Panc1 (cell line): ENCODE results near the gene VPS45. TPM values are rescaled to one million over a fixed set of nuclear protein-coding genes. Genes with fewer than 3 reads are reported as not detected.

Source experiments
- ATAC-seq: fragments of 200-7000 bp; cut with Tn5 transposase; 2 replicates; pipeline ENCODE4 v1.9.1; 2020; ENCODE audit warnings: mild to moderate bottlenecking, moderate library complexity
- BruUV-seq: library from RNA; stranded (reverse); fragments of 400-500 nt; replicated peaks from 2 replicates; lab custom pipeline; 2021; lab: Mats Ljungman, UMichigan
- CTCF ChIA-PET: fragments of 300-600 bp; sonication (Branson Sonifier 250); formaldehyde crosslinking; loops from one replicate; lab custom pipeline; 2022; ENCODE audit warnings: antibody characterized with exemption; lab: Charles Lee
- POLR2A ChIA-PET: fragments of 300-600 bp; sonication (Branson Sonifier 250); formaldehyde crosslinking; loops from one replicate; lab custom pipeline; 2022; ENCODE audit warnings: antibody characterized with exemption; lab: Charles Lee
- DNase-seq: peaks from one replicate; pipeline ENCODE4 v3.0.0-alpha.2; 2010; ENCODE audit warnings: low read depth, low spot score
- H3K27ac ChIP-seq: 2 replicates; pipeline ENCODE4 v1.5.1; 2011; ENCODE audit warnings: mild to moderate bottlenecking, low read length, inconsistent platforms
- H3K27me3 ChIP-seq: fragments of 200-500 bp; sonication (Bioruptor generic); 2 replicates; pipeline ENCODE4 v1.6.0; 2014; ENCODE audit warnings: low read length, inconsistent platforms; ENCODE audit not compliant: control insufficient read depth, insufficient read depth
- H3K36me3 ChIP-seq: fragments of 200-500 bp; sonication (Bioruptor generic); 2 replicates; pipeline ENCODE4 v1.5.1; 2014; ENCODE audit warnings: inconsistent platforms, mild to moderate bottlenecking, low read length, moderate library complexity; ENCODE audit not compliant: control insufficient read depth, insufficient read depth
- H3K4me1 ChIP-seq: 2 replicates; pipeline ENCODE4 v1.5.1; 2011; ENCODE audit warnings: inconsistent platforms, mild to moderate bottlenecking, low read length, moderate library complexity; ENCODE audit not compliant: control insufficient read depth, insufficient read depth
- H3K4me3 ChIP-seq, 2 experiments: 2 replicates each; pipeline ENCODE4 v1.5.1; 2011 to 2012; ENCODE audit warnings: low read depth in 2 of 2, low read length in 2 of 2, mild to moderate bottlenecking in 2 of 2, inconsistent platforms in 1 of 2, moderate library complexity in 1 of 2
- H3K9me3 ChIP-seq: fragments of 200-500 bp; sonication (Bioruptor generic); 2 replicates; pipeline ENCODE4 v1.5.1; 2014; ENCODE audit warnings: low read depth, mild to moderate bottlenecking, inconsistent platforms, low read length, moderate library complexity; ENCODE audit not compliant: control insufficient read depth, insufficient read depth
- CTCF ChIP-seq: fragments of 450-650 bp; IDR thresholded peaks from 2 replicates; pipeline ENCODE4 v1.5.1; 2017; ENCODE audit warnings: mild to moderate bottlenecking
- POLR2AphosphoS5 ChIP-seq: IDR thresholded peaks from 2 replicates; pipeline ENCODE4 v1.6.1; 2012; ENCODE audit warnings: mild to moderate bottlenecking, low read depth, low read length, moderate library complexity
- REST ChIP-seq, 2 experiments: IDR thresholded peaks; 2 replicates each; pipeline ENCODE4 v1.6.1; 2011 to 2012; ENCODE audit warnings: low read depth in 2 of 2, control low read depth in 1 of 2, low read length in 1 of 2, mild to moderate bottlenecking in 1 of 2, moderate library complexity in 1 of 2; ENCODE audit not compliant: insufficient read depth in 1 of 2
- SIN3A ChIP-seq: IDR thresholded peaks from 2 replicates; pipeline ENCODE4 v1.6.1; 2012; ENCODE audit warnings: low read depth, mild to moderate bottlenecking, low read length, moderate library complexity, borderline replicate concordance; ENCODE audit not compliant: insufficient read depth
- TCF7L2 ChIP-seq: IDR thresholded peaks from 2 replicates; pipeline ENCODE4 v1.6.1; 2011; ENCODE audit warnings: mild to moderate bottlenecking, low read depth, low read length, inconsistent platforms
- in situ Hi-C: cut with HindIII; loops from 2 replicates; pipeline ENCODE4 v1.10.0; 2016; ENCODE audit warnings: low sequenced_read_pairs, low pct_unique_long_range_greater_than_20kb
- intact Hi-C: fragments of 100-400 bp; cut with micrococcal nuclease; formaldehyde crosslinking; loops from one replicate; pipeline ENCODE4 v1.10.0; 2022; ENCODE audit not compliant: unreplicated experiment
- total RNA-seq: library from RNA; stranded (reverse); gene quantifications from one replicate; pipeline ENCODE4 v1.2.1, GENCODE V29; 2021; ENCODE audit not compliant: unreplicated experiment

The VPS45 gene
- total RNA-seq, 1 experiment from 2014 or later, result 24.9 TPM

- no peak for ATAC-seq
- intact Hi-C loops, result no loop called here
- in situ Hi-C loops, result no loop called here
- Histone ChIP-seq H3K4me3 (no peak overlapping the region), H3K36me3 (no peaks in the 10 kb centered on the region), H3K27ac (no peak overlapping the region), H3K27me3 (no peaks in the 10 kb centered on the region), H3K4me1 (no peaks in the 10 kb centered on the region), H3K9me3 (no peaks in the 10 kb centered on the region)
- POLR2A ChIA-PET, result no interaction called here
- no peak for DNase-seq
- TF ChIP-seq CTCF, result no peak
- BruUV-seq, result no TSS peak
- CTCF ChIA-PET, result no interaction called here
Measured at GRCh38 chr1:150121236-150121862, 53.8 kb downstream of the VPS45 start.

- TF ChIP-seq SIN3A (no peak), REST (IDR thresholded peaks at IDR 0.05; ENCODE audit: insufficient read depth in 1 of 2, low read depth in 2 of 2, low read length in 1 of 2) (no peak), POLR2AphosphoS5 (no peak), TCF7L2 (no peak)
- POLR2A ChIA-PET, result no interaction called here
- H3K9me3 ChIP-seq, result no peaks in the 10 kb centered on the region
- H3K4me1 ChIP-seq, result no peaks in the 10 kb centered on the region
- BruUV-seq, result no TSS peak
- ATAC-seq, result no peak
- intact Hi-C loops, result no loop called here
- in situ Hi-C loops, result no loop called here
- CTCF ChIA-PET, result interaction anchor here (0.7 kb wide), 1 partner anchor 60 kb away, joined by 3 read pairs; no protein-coding TSS in a partner anchor
- no peak for DNase-seq
- H3K4me3 ChIP-seq, result no peak overlapping the region
- no peaks in the 10 kb centered on the region for H3K27me3 ChIP-seq
- no peak overlapping the region for H3K27ac ChIP-seq
- H3K36me3 ChIP-seq, result no peaks in the 10 kb centered on the region
Measured at GRCh38 chr1:150126811-150127210, 59.2 kb downstream of the VPS45 start.

GRCh38 chr1:150127464-150127863, 59.9 kb downstream of the VPS45 start:
- no peak overlapping the region for H3K27ac ChIP-seq
- in situ Hi-C loops, result no loop called here
- intact Hi-C loops, result no loop called here
- TF ChIP-seq POLR2AphosphoS5 (no peak), SIN3A (no peak), TCF7L2 (no peak), REST (IDR thresholded peaks at IDR 0.05; ENCODE audit: insufficient read depth in 1 of 2, low read depth in 2 of 2, low read length in 1 of 2) (no peak), CTCF (no peak)
- H3K4me1 ChIP-seq, result no peaks in the 10 kb centered on the region
- no peak overlapping the region for H3K4me3 ChIP-seq
- ChIA-PET CTCF (interaction anchor here (1.4 kb wide), 1 partner anchor 60 kb away, joined by 7 read pairs; no protein-coding TSS in a partner anchor), POLR2A (interaction anchor here (0.5 kb wide), 1 partner anchor 66 kb away, joined by 8 read pairs; no protein-coding TSS in a partner anchor)
- no peak for ATAC-seq
- DNase-seq, result no peak
- no TSS peak for BruUV-seq
- no peaks in the 10 kb centered on the region for H3K9me3 ChIP-seq
- H3K27me3 ChIP-seq, result no peaks in the 10 kb centered on the region
- H3K36me3 ChIP-seq, result no peaks in the 10 kb centered on the region
